Activated CD8-positive, alpha-beta T cell treated with anti-CD3 and anti-CD28 coated beads, Interleukin-2, amount 10 ng/mL, durations not matched to agents 7 days and 5 days (primary cell): ENCODE data around the gene MDN1. TPM values are rescaled to one million over a fixed set of nuclear protein-coding genes. Genes with fewer than 3 reads are reported as not detected.
A peak's percentile ranks its signal among the peaks of the same experiment; 100 is the strongest.
"Not testable (repeated sequence)": the region's sequence is repeated elsewhere in the genome, so short reads cannot be mapped to it uniquely, and the experiment has no call there.

Source experiments
- ATAC-seq: fragments of 150-1000 bp; cut with Tn5 transposase; one replicate; pipeline ENCODE4 v1.10.0; 2021; ENCODE audit warnings: moderate library complexity
- CTCF ChIA-PET: fragments of 350-600 bp; sonication (Branson Sonifier 250); formaldehyde crosslinking; loops from one replicate; lab custom pipeline; 2021; ENCODE audit warnings: antibody characterized with exemption; lab: Charles Lee
- POLR2A ChIA-PET: fragments of 350-600 bp; sonication (Branson Sonifier 250); formaldehyde crosslinking; loops from one replicate; lab custom pipeline; 2021; ENCODE audit warnings: antibody characterized with exemption; lab: Charles Lee
- DNase-seq: peaks from one replicate; pipeline ENCODE4 v3.0.0-alpha.2; 2020
- H3K27ac Mint-ChIP-seq: one replicate; pipeline ENCODE4 v1.8.0; 2021; ENCODE audit warnings: mild to moderate bottlenecking, mixed read lengths
- H3K27me3 Mint-ChIP-seq: one replicate; pipeline ENCODE4 v1.8.0; 2021; ENCODE audit warnings: low read depth, mixed read lengths
- H3K36me3 Mint-ChIP-seq: one replicate; pipeline ENCODE4 v1.8.0; 2021; ENCODE audit warnings: low read depth, mixed read lengths
- H3K4me1 Mint-ChIP-seq: one replicate; pipeline ENCODE4 v1.8.0; 2021; ENCODE audit warnings: low read depth, mixed read lengths
- H3K4me3 Mint-ChIP-seq: one replicate; pipeline ENCODE4 v1.8.0; 2021; ENCODE audit warnings: mild to moderate bottlenecking, mixed read lengths
- H3K9me3 Mint-ChIP-seq: one replicate; pipeline ENCODE4 v1.8.0; 2022; ENCODE audit warnings: mixed read lengths; ENCODE audit not compliant: insufficient read depth
- total RNA-seq, 2 experiments: library from RNA; stranded (reverse); gene quantifications; one replicate each; pipeline ENCODE4 v1.2.3, GENCODE V29; 2021

Gene MDN1
- total RNA-seq, 2 experiments from 2014 or later: 58.2 to 64.7 TPM

DNA sequence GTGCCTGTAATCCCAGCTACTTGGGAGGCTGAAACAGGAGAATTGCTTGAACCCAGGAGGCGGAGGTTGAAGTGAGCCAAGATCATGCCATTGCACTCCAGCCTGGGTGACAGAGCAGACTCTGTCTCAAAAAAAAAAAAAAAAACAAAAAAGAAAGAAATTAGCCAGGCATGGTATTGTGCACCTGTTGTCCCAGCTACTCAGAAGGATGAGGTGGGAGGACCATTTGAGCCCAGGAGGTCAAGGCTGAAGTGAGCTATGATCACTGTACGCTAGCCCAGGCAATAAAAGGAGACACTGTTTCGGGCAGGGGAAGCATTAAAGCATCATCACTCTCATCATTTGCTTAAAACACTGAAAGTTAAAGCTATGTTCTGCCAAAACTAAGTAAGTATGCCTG is 6.2 kb downstream of the MDN1 start:
- H3K27me3 Mint-ChIP-seq, DNase-seq, CTCF ChIA-PET, H3K4me3 Mint-ChIP-seq, H3K9me3 Mint-ChIP-seq, H3K27ac Mint-ChIP-seq, POLR2A ChIA-PET, ATAC-seq: not testable (repeated sequence)
- peaks cover 12% of the 10 kb centered on the region for H3K36me3 Mint-ChIP-seq
- H3K4me1 Mint-ChIP-seq: peaks cover 17% of the 10 kb centered on the region

DNA sequence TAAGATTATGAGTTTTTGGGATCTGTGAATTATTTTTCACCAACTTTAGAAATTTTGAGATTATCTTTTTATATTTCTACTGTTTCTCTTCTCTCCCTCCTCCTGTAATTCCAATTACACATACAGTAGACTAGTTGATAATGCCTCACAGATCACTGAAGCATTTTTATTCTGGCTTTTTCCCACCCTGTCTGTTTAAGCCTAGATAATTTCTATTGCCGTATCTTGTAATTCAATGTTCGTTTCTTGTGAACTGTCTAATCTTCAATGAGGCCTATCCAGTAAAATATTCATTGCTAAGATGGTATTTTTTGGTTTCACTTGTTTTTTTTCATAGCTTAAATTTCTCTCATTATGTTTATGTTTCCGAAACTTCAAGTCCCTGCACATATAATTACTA is 12.0 kb downstream of the MDN1 start:
- Mint-ChIP-seq H3K4me3 (no peak overlapping the region), H3K9me3 (no peaks in the 10 kb centered on the region), H3K27ac (no peak overlapping the region), H3K27me3 (no peaks in the 10 kb centered on the region), H3K4me1 (peaks cover 11% of the 10 kb centered on the region), H3K36me3 (peaks cover 3% of the 10 kb centered on the region)
- POLR2A ChIA-PET: interaction anchor here (0.8 to 1.2 kb wide), 2 partner anchors 12 to 22 kb away, joined by 3 read pairs; partner anchors contain the start of genes CASP8AP2 and MDN1
- CTCF ChIA-PET: interaction anchor here (2.0 to 3.0 kb wide), 2 partner anchors 12 to 14 kb away, joined by 11 to 18 read pairs; partner anchors contain the start of gene MDN1
- DNase-seq (no peak), ATAC-seq (no peak)

DNA sequence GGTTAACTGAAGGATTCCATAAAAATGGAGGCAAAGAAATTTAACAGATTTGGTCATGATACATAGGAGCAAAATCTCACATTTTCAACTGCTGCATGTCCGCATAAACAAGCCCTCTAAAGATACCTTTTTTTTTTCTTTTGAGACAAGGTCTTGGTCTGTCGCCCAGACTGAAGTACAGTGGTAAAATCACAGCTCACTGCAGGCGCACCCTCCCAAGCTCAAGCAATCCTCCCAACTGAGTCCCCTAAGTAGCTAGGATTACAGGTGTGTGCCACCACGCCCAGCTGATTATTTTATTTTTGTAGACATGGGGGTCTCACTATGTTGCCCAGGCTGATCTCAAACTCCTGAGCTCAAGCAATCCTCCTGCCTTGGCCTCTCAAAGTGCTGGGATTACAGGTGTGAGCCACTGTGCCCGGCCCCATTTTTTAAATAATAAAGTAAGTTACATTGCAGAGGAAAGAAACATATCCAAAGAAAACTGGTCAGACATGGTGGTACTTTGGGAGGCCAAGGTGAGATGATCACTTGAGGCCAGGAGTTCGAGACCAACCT is 13.7 kb downstream of the MDN1 start:
- no peak for ATAC-seq
- no peaks in the 10 kb centered on the region for H3K9me3 Mint-ChIP-seq
- no peak for DNase-seq
- H3K4me1 Mint-ChIP-seq: peaks cover 9% of the 10 kb centered on the region
- CTCF ChIA-PET: interaction anchor here (3.0 kb wide), 1 partner anchor 13 kb away, joined by 18 read pairs; no protein-coding TSS in a partner anchor
- POLR2A ChIA-PET: no interaction called here
- H3K36me3 Mint-ChIP-seq: peaks cover 10% of the 10 kb centered on the region
- H3K27ac Mint-ChIP-seq: no peak overlapping the region
- H3K4me3 Mint-ChIP-seq: no peak overlapping the region
- no peaks in the 10 kb centered on the region for H3K27me3 Mint-ChIP-seq

DNA sequence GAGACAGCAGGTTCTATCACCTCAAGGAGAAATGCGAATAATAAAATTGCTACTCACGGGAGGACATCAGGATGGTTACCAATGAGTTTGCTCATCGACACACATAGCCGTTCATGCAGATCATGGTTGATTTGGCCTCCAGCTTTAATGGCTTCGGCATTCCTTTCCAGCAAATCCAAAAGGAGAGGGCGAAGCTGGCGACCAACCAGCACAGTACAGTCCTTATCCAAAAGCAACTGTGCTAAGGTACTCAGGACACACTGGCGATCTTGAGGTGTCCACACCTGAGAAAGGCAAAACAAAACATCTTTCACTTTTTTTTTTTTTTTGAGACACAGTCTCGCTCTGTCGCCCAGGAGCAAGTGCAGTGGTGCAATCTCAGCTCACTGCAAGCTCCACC is 16.3 kb downstream of the MDN1 start:
- Mint-ChIP-seq H3K27ac (no peak overlapping the region), H3K27me3 (no peaks in the 10 kb centered on the region), H3K4me3 (no peak overlapping the region), H3K36me3 (peaks cover 17% of the 10 kb centered on the region), H3K4me1 (peaks cover 13% of the 10 kb centered on the region), H3K9me3 (no peaks in the 10 kb centered on the region)
- DNase-seq (no peak), ATAC-seq (no peak)
- ChIA-PET CTCF (interaction anchor here (1.6 kb wide), 2 partner anchors 9 to 10 kb away, joined by 4 to 11 read pairs; no protein-coding TSS in a partner anchor), POLR2A (no interaction called here)

DNA sequence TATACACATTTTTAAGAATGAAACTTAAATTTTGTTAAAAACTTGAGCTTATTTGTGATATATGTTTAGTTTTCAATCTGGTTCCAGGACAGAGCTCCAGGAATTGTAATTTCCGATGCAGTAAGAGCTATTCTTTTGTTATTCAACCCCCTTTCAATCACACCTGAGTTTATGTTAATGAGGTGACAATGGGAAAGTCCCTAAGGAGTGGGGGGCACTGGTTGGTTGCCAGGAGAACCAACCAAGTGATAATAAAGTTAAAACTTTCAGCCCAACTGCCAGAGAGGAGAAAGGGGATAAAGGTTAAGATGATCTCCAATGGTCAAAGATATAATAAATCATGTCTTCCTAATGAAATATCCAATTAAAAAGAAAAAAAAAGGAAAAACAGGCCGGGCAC is 19.8 kb downstream of the MDN1 start:
- Mint-ChIP-seq H3K9me3 (no peaks in the 10 kb centered on the region), H3K27ac (peak overlapping the region; percentile 51), H3K27me3 (no peaks in the 10 kb centered on the region), H3K4me1 (peaks cover 17% of the 10 kb centered on the region), H3K4me3 (no peak overlapping the region), H3K36me3 (peaks cover 33% of the 10 kb centered on the region)
- ChIA-PET CTCF (interaction anchor here (1.5 kb wide), 1 partner anchor 50 kb away, joined by 3 read pairs; no protein-coding TSS in a partner anchor), POLR2A (interaction anchor here (1.5 kb wide), 1 partner anchor 29 kb away, joined by 6 read pairs; no protein-coding TSS in a partner anchor)
- DNase-seq (no peak), ATAC-seq (no peak)

DNA sequence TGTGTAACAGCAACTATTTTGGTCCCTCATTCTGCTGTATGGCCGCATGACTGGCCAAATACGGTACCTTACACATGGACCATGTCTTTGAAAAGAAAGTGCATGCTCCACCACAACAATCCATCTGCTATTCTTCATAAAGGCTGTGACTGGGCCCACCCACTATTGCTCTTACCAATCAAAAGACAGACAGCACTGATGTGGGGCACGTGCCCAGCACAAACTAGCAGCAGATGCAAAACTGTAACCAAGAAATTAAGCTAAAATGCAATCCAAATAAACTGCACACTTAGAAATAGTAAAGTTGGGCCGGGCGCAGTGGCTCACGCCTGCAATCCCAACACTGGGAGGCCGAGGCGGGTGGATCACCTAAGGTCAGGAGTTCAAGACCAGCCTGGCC is 20.5 kb downstream of the MDN1 start:
- no peak for DNase-seq
- Mint-ChIP-seq H3K9me3 (no peaks in the 10 kb centered on the region), H3K27ac (no peak overlapping the region), H3K4me3 (no peak overlapping the region), H3K27me3 (no peaks in the 10 kb centered on the region), H3K4me1 (peaks cover 24% of the 10 kb centered on the region), H3K36me3 (peaks cover 39% of the 10 kb centered on the region)
- CTCF ChIA-PET: interaction anchor here (1.6 kb wide), 1 partner anchor 21 kb away, joined by 5 read pairs; the partner anchor contains the start of gene MDN1
- ATAC-seq: no peak
- POLR2A ChIA-PET: interaction anchor here (0.7 kb wide), 1 partner anchor 909 kb away, joined by 3 read pairs; no protein-coding TSS in a partner anchor

DNA sequence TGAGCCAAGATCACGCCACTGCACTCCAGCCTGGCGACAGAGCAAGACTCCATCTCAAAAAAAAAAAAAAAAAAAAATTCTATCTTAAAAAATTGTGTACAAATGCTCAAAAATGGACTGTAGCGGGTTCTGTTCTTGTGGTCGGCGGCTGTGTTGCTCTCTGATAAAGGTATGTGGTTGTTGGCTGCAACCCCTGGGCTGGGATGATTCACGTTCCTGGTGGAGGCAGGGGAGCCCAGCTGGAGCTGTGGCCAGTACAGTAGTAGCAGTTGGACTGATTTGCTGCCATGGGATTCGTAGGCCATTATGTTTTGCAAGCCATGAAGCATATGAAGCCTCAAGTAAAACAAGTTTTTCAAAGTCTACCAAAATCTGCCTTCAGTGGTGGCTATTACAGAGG is 22.3 kb downstream of the MDN1 start:
- H3K36me3 Mint-ChIP-seq: peaks cover 53% of the 10 kb centered on the region

DNA sequence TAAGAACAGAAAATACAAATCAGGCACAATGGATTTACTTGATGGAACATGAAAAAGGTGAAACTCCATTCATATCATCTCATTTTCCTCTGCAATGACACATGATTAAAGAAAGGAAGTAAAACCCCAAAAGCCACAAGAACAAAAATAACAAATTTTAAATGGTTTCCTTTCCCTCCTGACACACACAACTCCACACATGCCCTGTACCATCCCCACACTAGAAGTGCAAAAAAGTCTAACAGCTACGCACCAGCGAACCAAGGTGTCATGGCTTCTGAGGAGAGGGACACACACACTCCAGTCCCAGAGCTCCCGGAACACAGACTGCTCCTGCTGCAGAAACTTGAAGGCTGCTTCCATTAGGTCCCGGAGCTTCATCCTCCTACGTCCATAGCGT is 25.3 kb downstream of the MDN1 start:
- H3K27me3 Mint-ChIP-seq: no peaks in the 10 kb centered on the region
- DNase-seq (peak; percentile 43), ATAC-seq (peak; percentile 73)
- ChIA-PET POLR2A (interaction anchor here (0.9 to 1.0 kb wide), 2 partner anchors 25 to 35 kb away, joined by 3 to 5 read pairs; partner anchors contain the start of gene CASP8AP2), CTCF (interaction anchor here (1.0 to 3.4 kb wide), 3 partner anchors 9 to 25 kb away, joined by 4 to 18 read pairs (median 15); partner anchors contain the start of gene MDN1)
- H3K36me3 Mint-ChIP-seq: peaks cover 39% of the 10 kb centered on the region
- peak overlapping the region; percentile 92 for H3K27ac Mint-ChIP-seq
- peak overlapping the region; percentile 51 for H3K4me3 Mint-ChIP-seq
- peaks cover 42% of the 10 kb centered on the region for H3K4me1 Mint-ChIP-seq
- H3K9me3 Mint-ChIP-seq: no peaks in the 10 kb centered on the region

More for the DNA sequence above, 22.3 kb downstream of the MDN1 start:
- Mint-ChIP-seq H3K4me3 (no peak overlapping the region), H3K27me3 (no peaks in the 10 kb centered on the region), H3K4me1 (peaks cover 39% of the 10 kb centered on the region), H3K27ac (no peak overlapping the region), H3K9me3 (no peaks in the 10 kb centered on the region)
- DNase-seq (no peak), ATAC-seq (no peak)
- ChIA-PET CTCF (interaction anchor here (0.5 kb wide), 1 partner anchor 493 kb away, joined by 3 read pairs; no protein-coding TSS in a partner anchor), POLR2A (no interaction called here)

DNA sequence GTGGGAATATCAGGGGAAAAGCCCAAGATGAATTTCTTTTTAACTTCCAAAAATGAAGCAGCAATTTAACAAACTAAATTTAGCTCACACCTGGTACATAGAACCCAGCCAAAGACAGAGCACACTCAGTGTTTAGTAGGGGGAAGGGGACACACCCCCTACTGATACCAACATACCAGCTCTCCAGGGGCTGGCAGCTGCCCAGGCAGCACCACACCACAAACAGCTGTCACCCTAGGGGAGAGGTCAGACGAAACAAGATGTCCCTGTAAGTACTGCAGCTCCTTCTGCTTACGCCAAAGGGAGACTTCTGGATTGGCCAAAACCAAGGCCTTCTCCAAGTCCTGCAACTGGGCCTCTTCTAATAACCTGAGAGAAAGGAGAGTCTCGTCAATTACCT is 26.0 kb downstream of the MDN1 start:
- POLR2A ChIA-PET: interaction anchor here (0.8 to 1.2 kb wide), 3 partner anchors 27 to 155 kb away, joined by 3 to 6 read pairs (median 4); partner anchors contain the start of gene LYRM2
- DNase-seq (no peak), ATAC-seq (peak; percentile 28)
- H3K36me3 Mint-ChIP-seq: peaks cover 43% of the 10 kb centered on the region
- peak overlapping the region; percentile 92 for H3K27ac Mint-ChIP-seq
- peaks cover 40% of the 10 kb centered on the region for H3K4me1 Mint-ChIP-seq
- no peaks in the 10 kb centered on the region for H3K27me3 Mint-ChIP-seq
- CTCF ChIA-PET: interaction anchor here (0.6 to 3.4 kb wide), 29 partner anchors 9 to 685 kb away, joined by 3 to 18 read pairs (median 4); partner anchors contain the start of genes ANKRD6 and MDN1
- peak overlapping the region; percentile 51 for H3K4me3 Mint-ChIP-seq
- H3K9me3 Mint-ChIP-seq: no peaks in the 10 kb centered on the region

DNA sequence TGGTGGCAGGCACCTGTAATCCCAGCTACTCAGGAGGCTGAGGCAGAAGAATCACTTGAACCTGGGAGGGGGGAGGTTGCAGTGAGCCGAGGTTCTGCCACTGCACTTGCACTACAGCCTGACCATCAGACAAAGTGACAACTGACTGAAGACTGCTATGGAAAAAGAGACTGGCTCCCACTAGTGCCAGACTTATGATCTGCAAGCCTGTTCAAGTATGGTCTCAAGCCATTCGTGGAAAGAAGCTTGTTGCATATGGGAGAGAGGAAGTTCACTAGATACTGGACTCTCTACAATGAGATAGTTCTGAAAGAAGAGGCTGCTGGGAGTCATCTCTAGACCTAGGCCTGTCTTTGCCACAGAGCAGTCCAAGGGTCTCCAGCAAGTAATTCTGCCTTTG is 26.7 kb downstream of the MDN1 start:
- CTCF ChIA-PET: interaction anchor here (0.6 to 3.4 kb wide), 29 partner anchors 10 to 686 kb away, joined by 3 to 18 read pairs (median 4); partner anchors contain the start of genes ANKRD6 and MDN1
- H3K4me3 Mint-ChIP-seq: peak overlapping the region; percentile 22
- peaks cover 50% of the 10 kb centered on the region for H3K36me3 Mint-ChIP-seq

DNA sequence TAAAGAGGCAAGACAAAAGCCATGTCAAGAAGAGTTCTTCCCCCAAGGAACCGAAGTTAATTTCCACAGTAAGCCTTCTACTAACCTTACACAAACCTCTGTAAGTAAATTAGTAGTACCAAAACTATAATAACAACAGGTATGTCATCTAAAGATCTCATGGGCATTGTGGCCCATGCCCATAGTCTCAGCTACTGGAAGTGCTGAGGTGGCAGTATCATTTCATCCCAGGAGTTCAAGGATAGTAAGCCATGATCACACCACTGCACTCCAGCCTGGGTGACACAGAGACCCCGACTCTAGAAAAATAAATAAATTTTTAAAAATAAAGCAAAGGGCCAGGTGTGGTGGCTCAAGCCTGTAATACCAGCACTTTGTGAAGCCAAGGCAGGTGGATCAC is 29.2 kb downstream of the MDN1 start:
- no peak overlapping the region for H3K27ac Mint-ChIP-seq
- no peaks in the 10 kb centered on the region for H3K9me3 Mint-ChIP-seq
- ChIA-PET CTCF (no interaction called here), POLR2A (no interaction called here)
- peaks cover 33% of the 10 kb centered on the region for H3K4me1 Mint-ChIP-seq
- H3K36me3 Mint-ChIP-seq: peaks cover 52% of the 10 kb centered on the region
- DNase-seq: no peak
- H3K27me3 Mint-ChIP-seq: no peaks in the 10 kb centered on the region
- no peak for ATAC-seq
- no peak overlapping the region for H3K4me3 Mint-ChIP-seq

More for the DNA sequence above, 26.7 kb downstream of the MDN1 start:
- POLR2A ChIA-PET: interaction anchor here (0.8 to 1.2 kb wide), 3 partner anchors 27 to 155 kb away, joined by 3 to 6 read pairs (median 4); partner anchors contain the start of gene LYRM2
- DNase-seq (peak; percentile 56), ATAC-seq (peak; percentile 72)
- peaks cover 40% of the 10 kb centered on the region for H3K4me1 Mint-ChIP-seq
- no peaks in the 10 kb centered on the region for H3K27me3 Mint-ChIP-seq
- H3K27ac Mint-ChIP-seq: peak overlapping the region; percentile 92
- no peaks in the 10 kb centered on the region for H3K9me3 Mint-ChIP-seq

DNA sequence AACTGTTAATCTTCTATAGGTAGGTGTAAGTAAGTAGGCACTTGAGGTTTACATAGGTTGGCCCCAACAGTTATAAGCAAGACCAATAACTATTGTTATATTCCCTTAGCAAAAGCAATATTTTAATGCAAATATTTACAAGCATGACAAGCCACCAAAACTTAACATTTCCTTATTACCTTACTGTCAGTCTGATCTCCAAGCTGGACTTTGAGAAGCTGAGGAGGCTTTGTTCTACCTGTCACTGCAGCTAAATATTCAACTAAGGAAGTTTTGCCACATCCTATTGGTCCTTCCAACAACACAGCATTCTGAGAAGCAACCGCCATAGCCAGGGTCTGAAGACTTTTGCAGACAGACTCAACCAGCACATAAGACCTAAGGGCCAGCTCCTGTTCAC is 29.6 kb downstream of the MDN1 start:
- H3K27ac Mint-ChIP-seq: no peak overlapping the region
- no peak overlapping the region for H3K4me3 Mint-ChIP-seq
- ChIA-PET POLR2A (no interaction called here), CTCF (no interaction called here)
- no peak for ATAC-seq
- H3K4me1 Mint-ChIP-seq: peaks cover 29% of the 10 kb centered on the region
- H3K9me3 Mint-ChIP-seq: no peaks in the 10 kb centered on the region
- no peaks in the 10 kb centered on the region for H3K27me3 Mint-ChIP-seq
- no peak for DNase-seq
- H3K36me3 Mint-ChIP-seq: peaks cover 52% of the 10 kb centered on the region
